ENCODE results near the gene PLEKHA1. TPM values are rescaled to one million over a fixed set of nuclear protein-coding genes. Genes with fewer than 3 reads are reported as not detected.

The PLEKHA1 gene
- total RNA-seq, 1 donor from 2014 or later, result 35.3 TPM

DNA sequence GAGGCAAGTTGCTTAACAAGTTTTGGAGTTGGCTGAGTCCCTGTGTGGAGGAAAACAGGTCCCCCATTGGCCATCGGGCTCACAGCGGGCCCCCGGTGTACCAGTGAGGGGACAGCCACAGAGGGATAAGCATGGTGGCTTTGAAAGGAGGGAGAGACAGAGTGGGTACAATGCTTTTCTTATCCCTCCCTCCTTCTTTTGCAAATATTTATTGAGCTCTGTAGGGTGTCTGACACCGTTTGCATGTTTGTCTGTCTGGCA lies 89.7 kb downstream of the PLEKHA1 start:
- FAIRE-seq, result no peak
- no peak for DNase-seq (ENCODE audit: low read depth)
- H3K27me3 ChIP-seq (ENCODE audit: control insufficient read depth, insufficient read depth, low read length), result no peaks in the 10 kb centered on the region
- H3K36me3 ChIP-seq (ENCODE audit: control insufficient read depth, insufficient read depth, low read length), result no peaks in the 10 kb centered on the region
- H3K4me3 ChIP-seq (ENCODE audit: low read depth, low read length), result no peak overlapping the region
- TF ChIP-seq, protein P1, sequence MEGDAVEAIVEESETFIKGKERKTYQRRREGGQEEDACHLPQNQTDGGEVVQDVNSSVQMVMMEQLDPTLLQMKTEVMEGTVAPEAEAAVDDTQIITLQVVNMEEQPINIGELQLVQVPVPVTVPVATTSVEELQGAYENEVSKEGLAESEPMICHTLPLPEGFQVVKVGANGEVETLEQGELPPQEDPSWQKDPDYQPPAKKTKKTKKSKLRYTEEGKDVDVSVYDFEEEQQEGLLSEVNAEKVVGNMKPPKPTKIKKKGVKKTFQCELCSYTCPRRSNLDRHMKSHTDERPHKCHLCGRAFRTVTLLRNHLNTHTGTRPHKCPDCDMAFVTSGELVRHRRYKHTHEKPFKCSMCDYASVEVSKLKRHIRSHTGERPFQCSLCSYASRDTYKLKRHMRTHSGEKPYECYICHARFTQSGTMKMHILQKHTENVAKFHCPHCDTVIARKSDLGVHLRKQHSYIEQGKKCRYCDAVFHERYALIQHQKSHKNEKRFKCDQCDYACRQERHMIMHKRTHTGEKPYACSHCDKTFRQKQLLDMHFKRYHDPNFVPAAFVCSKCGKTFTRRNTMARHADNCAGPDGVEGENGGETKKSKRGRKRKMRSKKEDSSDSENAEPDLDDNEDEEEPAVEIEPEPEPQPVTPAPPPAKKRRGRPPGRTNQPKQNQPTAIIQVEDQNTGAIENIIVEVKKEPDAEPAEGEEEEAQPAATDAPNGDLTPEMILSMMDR (IDR thresholded peaks at IDR 0.05; ENCODE audit: insufficient read depth, low read length, severe bottlenecking), result no peak

DNA sequence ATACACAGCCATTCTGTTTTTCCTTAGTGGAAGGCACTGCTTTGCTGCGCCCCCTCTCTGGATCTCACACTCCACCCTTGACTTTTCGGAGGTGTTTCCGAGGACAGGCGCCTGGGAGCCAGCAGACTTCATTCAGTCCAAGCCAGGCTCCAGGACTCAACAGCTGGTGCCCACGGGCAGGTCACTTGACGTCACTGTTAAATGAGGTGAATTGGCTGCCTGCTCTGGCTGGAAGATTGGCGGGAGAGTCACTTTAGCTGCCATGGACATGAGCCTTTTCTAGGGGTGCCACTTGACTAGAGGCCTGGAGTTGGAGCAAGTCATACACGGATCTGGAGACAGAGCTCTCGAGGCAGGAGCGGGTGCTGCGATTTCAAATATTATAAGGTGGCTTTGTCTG lies 90.1 kb downstream of the PLEKHA1 start:
- no peak overlapping the region for H3K4me3 ChIP-seq (ENCODE audit: low read depth, low read length)
- TF ChIP-seq, protein P1 (IDR thresholded peaks at IDR 0.05; ENCODE audit: insufficient read depth, low read length, severe bottlenecking), result no peak
- FAIRE-seq, result no peak
- H3K27me3 ChIP-seq (ENCODE audit: control insufficient read depth, insufficient read depth, low read length), result no peaks in the 10 kb centered on the region
- no peak for DNase-seq (ENCODE audit: low read depth)
- no peaks in the 10 kb centered on the region for H3K36me3 ChIP-seq (ENCODE audit: control insufficient read depth, insufficient read depth, low read length)

DNA sequence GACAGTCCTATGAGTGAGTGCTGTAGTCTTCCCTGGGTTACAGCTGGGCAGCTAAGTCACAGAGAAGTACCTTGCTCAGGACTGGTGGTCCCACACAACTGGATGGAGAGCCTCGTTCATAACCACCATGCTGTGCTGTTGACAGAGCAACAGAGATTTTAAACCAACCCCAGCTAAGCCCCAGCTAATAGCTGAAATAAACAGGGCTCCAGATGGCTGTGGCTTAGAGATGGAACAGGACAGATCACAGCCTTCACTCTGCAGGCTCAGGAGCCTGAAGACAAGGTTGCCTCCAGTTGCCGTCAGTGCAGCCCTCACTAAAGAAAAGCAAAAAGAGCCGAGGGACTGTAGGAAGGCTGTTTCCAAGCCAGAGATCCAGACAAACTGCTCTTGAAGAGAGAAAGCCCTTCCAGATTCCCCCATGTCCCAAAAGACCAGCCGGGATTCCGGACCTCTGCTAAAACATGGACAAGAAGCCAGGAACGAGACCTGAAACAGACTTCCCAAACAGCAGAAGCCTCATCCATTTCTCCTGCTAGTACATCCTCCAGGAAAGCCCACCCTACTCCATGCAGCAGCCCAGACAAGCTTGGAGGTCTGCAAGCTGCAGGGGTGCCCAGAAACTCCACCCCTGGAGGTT lies 91.0 kb downstream of the PLEKHA1 start:
- Histone ChIP-seq H3K36me3 (ENCODE audit: control insufficient read depth, insufficient read depth, low read length) (no peaks in the 10 kb centered on the region), H3K27me3 (ENCODE audit: control insufficient read depth, insufficient read depth, low read length) (no peaks in the 10 kb centered on the region), H3K4me3 (ENCODE audit: low read depth, low read length) (no peak overlapping the region)
- TF ChIP-seq, protein P1 (IDR thresholded peaks at IDR 0.05; ENCODE audit: insufficient read depth, low read length, severe bottlenecking), result no peak
- FAIRE-seq, result no peak
- DNase-seq (ENCODE audit: low read depth), result no peak

DNA sequence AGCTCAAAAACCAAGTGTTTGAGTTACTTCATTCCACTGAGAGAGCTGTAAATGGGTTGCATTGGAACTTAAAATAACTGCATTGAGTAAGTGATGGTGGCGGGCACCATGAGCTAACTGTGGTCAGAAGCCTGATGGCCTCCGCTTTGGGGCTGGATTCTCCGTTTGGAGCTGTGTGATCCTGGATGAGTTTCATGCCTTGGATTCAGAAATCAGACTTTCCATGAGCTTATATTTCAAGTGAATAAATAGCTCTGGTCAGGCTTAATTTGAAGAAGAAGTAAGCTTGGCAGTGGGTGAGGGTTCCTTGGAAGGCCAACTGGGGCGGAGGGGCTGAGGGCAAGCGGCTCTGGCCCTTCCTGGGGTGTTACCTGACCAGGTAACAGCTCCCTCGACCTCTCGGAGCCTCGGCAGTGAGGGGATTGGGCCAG lies 92.5 kb downstream of the PLEKHA1 start:
- no peak for DNase-seq (ENCODE audit: low read depth)
- peaks cover 1% of the 10 kb centered on the region for H3K36me3 ChIP-seq (ENCODE audit: control insufficient read depth, insufficient read depth, low read length)
- TF ChIP-seq, protein P1 (IDR thresholded peaks at IDR 0.05; ENCODE audit: insufficient read depth, low read length, severe bottlenecking), result no peak
- FAIRE-seq, result no peak
- no peak overlapping the region for H3K4me3 ChIP-seq (ENCODE audit: low read depth, low read length)
- no peaks in the 10 kb centered on the region for H3K27me3 ChIP-seq (ENCODE audit: control insufficient read depth, insufficient read depth, low read length)

DNA sequence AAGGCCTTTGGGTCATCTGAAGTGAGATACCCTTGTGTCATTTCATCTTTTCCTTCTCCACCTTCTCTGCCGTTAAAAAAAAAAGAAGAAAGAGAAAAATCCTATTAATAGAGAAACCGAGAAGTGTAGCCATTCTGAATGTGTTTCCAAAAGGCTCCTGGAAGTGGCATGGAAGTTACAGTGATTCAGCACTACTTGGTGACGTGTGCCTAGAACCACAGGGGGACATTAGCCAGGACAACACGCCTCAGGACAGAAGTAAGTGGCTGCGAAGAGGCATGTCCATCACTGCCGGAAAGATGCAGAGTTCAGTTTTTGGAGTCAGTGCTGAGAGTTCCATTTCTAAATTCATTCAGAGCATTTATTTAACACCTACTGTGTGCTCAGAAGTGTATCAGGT lies 93.2 kb downstream of the PLEKHA1 start:
- TF ChIP-seq, protein P1 (IDR thresholded peaks at IDR 0.05; ENCODE audit: insufficient read depth, low read length, severe bottlenecking), result no peak
- Histone ChIP-seq H3K27me3 (ENCODE audit: control insufficient read depth, insufficient read depth, low read length) (no peaks in the 10 kb centered on the region), H3K4me3 (ENCODE audit: low read depth, low read length) (no peak overlapping the region), H3K36me3 (ENCODE audit: control insufficient read depth, insufficient read depth, low read length) (peaks cover 1% of the 10 kb centered on the region)
- DNase-seq (ENCODE audit: low read depth) (no peak), FAIRE-seq (no peak)

DNA sequence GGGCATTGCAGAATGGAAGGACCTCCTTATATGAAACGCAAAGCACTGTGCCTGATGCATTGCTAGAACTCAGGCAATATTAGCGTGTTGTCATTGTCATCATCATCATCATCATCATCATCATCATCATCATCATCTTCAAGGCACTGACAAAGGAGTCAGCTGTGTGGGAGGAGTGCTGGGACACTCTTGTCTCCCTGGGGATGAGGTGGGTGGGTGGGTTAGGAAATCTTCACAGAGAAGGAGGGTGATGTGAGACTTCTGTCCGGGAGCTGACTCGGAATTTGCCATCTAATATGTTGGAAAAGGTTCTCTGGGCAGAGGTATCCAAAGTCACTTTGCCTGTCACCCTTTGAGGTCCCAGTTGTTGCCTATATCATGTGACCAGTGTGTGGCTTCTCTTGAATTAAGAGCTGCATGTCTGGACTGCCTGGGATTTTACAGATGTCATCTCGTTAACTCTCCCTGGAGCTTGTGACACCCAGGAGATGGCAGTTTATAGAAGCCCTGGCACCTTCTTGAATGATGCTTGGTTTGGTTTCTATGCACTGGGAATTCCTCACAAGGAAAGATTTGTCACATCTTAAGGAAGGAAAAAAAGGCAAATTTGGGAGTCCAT lies 93.9 kb downstream of the PLEKHA1 start:
- Histone ChIP-seq H3K4me3 (ENCODE audit: low read depth, low read length) (no peak overlapping the region), H3K36me3 (ENCODE audit: control insufficient read depth, insufficient read depth, low read length) (peaks cover 1% of the 10 kb centered on the region), H3K27me3 (ENCODE audit: control insufficient read depth, insufficient read depth, low read length) (no peaks in the 10 kb centered on the region)
- TF ChIP-seq, protein P1 (IDR thresholded peaks at IDR 0.05; ENCODE audit: insufficient read depth, low read length, severe bottlenecking), result no peak
- DNase-seq (ENCODE audit: low read depth) (no peak), FAIRE-seq (no peak)
